Aorta (tissue), 5 donors: ENCODE data around the gene TFIP11. TPM values are rescaled to one million over a fixed set of nuclear protein-coding genes. Genes with fewer than 3 reads are reported as not detected.

Experiments used
- ATAC-seq: fragments of 200-7000 bp; cut with Tn5 transposase; one replicate; pipeline ENCODE4 v1.9.1; 2022; ENCODE audit warnings: moderate library complexity; ENCODE audit not compliant: low FRiP score
- DNase-seq, 2 donors: peaks; one replicate each; pipeline ENCODE4 v3.0.0-alpha.2; 2020
- H3K27ac ChIP-seq, 2 donors: one replicate each; pipeline ENCODE4 v1.5.1; 2013; ENCODE audit warnings: low read length in 2 of 2, mild to moderate bottlenecking in 2 of 2, moderate library complexity in 2 of 2, control low read depth in 1 of 2, inconsistent platforms in 1 of 2, low read depth in 1 of 2
- H3K27me3 ChIP-seq, 2 donors: one replicate each; pipeline ENCODE4 v1.6.1; 2013; ENCODE audit warnings: control low read depth in 1 of 2, low read length in 1 of 2, mild to moderate bottlenecking in 1 of 2, moderate library complexity in 1 of 2; ENCODE audit not compliant: insufficient read depth in 2 of 2, control insufficient read depth in 1 of 2
- H3K36me3 ChIP-seq, 2 donors: one replicate each; pipeline ENCODE4 v1.6.1; 2013; ENCODE audit warnings: control low read depth in 1 of 2, low read length in 1 of 2, mild to moderate bottlenecking in 1 of 2; ENCODE audit not compliant: insufficient read depth in 2 of 2, control insufficient read depth in 1 of 2
- H3K4me1 ChIP-seq, 2 donors: one replicate each; pipeline ENCODE4 v1.6.1; 2013; ENCODE audit warnings: low read length in 2 of 2, control low read depth in 1 of 2, mild to moderate bottlenecking in 1 of 2, moderate library complexity in 1 of 2; ENCODE audit not compliant: insufficient read depth in 2 of 2, control insufficient read depth in 1 of 2
- H3K4me3 ChIP-seq, 2 donors: one replicate each; pipeline ENCODE4 v1.5.1; 2013; ENCODE audit warnings: low read length in 2 of 2, control low read depth in 1 of 2, mild to moderate bottlenecking in 1 of 2
- H3K9me3 ChIP-seq: one replicate; pipeline ENCODE4 v1.6.1; 2013; ENCODE audit warnings: mild to moderate bottlenecking, low read length; ENCODE audit not compliant: control insufficient read depth
- WGBS, 2 donors: extraction: QIAGEN DNeasy Blood & Tissue Kit; methylation state at CpG; one replicate each; pipeline ENCODE4 v1.1.7; 2013; 5-methylcytosine and 5-hydroxymethylcytosine counted together
- intact Hi-C, 2 donors: fragments of 100-400 bp; cut with DNase I; formaldehyde crosslinking; loops; one replicate each; pipeline versions ENCODE4 v1.14.2 to v1.15.0; 2022
- microRNA-seq, 2 donors: library from miRNA; unstranded; fragments of <30 nt; microRNA quantifications; one replicate each; pipeline ENCODE4 v1.2.0, GENCODE V29; 2020
- polyA plus RNA-seq, 2 donors: library from polyadenylated mRNA; stranded (reverse); fragments of 200-250 nt; gene quantifications; one replicate each; pipeline ENCODE4 v1.2.3, GENCODE V29; 2013
- total RNA-seq, 2 donors: library from RNA; stranded (reverse); fragmentation: NEBNext Ultra II Directional; extraction: Animal tissue kit (Norgen Biotek cat#: 25700); gene quantifications; one replicate each; pipeline ENCODE4 v1.2.1, GENCODE V29; 2021
- donor health status: healthy with polysubstance abuse.
- donor health status: Bipolar disorder and iron deficiency.
- donor health status: DM: no; HTN: no; CAD: no.
- donor health status: DM: no; HTN: no; CAD: no.
- donor health status: DM: yes; HTN: yes; CAD: no.

TFIP11 gene
- total and polyA plus RNA-seq, 4 donors = 6.1 to 31.4 (median 26.2) TPM

DNA sequence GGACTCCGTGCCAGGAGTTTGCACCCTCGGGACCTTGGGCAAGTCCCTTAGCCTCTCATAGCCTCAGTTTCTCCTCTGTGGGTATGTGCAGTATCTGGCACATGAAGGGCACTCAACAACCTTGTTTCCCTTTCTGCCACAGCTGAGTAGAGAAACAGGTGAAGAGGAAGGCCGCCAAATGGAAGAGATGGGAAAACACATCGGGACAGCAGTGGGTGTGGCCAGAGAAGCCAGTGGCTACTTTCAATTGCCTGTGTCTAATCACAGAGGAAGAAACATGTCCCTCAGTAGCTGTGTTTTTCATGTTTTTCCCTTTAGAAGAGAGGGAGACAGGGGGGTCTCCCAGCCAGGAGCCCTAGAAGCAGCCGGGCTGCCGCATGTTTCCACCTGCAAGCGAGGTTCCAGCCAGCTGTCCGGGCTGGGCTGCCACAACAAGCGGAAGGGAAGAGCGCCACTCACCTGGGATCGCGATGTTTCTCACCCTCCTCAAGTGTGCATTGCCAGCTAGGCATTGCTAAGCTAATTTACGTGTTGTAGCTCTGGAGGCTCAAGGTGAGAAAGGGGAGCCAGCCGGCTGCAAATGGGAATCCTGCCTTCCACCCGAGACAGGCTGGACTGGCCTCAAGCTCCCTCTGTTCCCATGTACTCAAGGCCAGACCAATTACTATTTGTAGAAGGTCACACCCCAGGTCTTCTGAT lies 66.5 kb downstream of the TFIP11 start:
- Histone ChIP-seq H3K4me3 (no peak overlapping the region), H3K9me3 (no peaks in the 10 kb centered on the region), H3K36me3 (no peaks in the 10 kb centered on the region), H3K27me3 (no peaks in the 10 kb centered on the region), H3K27ac (no peak overlapping the region), H3K4me1 (no peaks in the 10 kb centered on the region)
- ATAC-seq (no peak), DNase-seq (no peak)
- intact Hi-C loops = no loop called here
- WGBS, 2 donors = 68 to 72% methylated on average over 15 of the region's 15 CpGs

GRCh38 chr22:26444777-26445176 lies 67.5 kb downstream of the TFIP11 start:
- Histone ChIP-seq H3K27ac (no peak overlapping the region), H3K9me3 (no peaks in the 10 kb centered on the region), H3K36me3 (no peaks in the 10 kb centered on the region), H3K4me3 (no peak overlapping the region), H3K4me1 (no peaks in the 10 kb centered on the region), H3K27me3 (no peaks in the 10 kb centered on the region)
- WGBS, 2 donors = 88% methylated on average over 8 of the region's 8 CpGs
- intact Hi-C loops = no loop called here
- no peak for DNase-seq
- no peak for ATAC-seq

DNA sequence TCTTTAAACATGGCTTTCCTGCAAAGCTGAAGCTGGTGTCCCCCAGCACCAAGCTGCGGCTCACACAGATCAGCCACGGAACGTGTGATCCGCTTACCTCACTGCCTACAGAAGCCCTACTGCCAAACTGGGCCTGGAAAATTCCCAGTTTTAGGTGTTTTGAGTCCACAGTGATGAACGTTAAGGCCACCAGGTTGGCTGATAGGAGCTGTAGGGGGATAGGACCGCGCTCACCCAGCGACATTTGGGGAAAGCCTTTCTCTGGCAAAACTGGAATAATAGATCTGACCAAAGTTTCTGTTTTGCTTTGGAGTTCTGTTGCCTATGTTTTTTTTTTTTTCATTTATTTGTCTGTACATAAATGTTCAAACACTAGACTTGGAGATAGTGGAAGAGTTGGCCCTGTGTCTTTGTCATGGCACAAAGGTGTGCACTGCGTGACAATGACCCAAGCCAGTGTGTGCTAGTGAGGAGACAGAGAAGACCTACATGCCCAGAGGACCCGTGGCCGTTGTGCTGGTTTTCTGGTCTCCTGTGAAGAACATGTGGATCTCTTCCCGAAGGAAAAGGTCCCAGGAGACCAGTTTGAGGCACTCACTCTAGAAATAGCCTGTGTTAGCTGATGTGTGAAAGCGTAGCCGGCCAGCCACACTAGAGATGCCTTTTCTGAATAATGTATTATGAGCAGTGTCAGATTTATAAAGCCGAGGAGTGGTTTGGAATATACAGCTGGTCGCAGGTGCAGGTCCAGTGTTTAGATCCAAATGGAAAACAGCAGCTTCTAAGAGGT lies 68.2 kb downstream of the TFIP11 start:
- Histone ChIP-seq H3K36me3 (no peaks in the 10 kb centered on the region), H3K27ac (no peak overlapping the region), H3K4me3 (no peak overlapping the region), H3K9me3 (no peaks in the 10 kb centered on the region), H3K4me1 (no peaks in the 10 kb centered on the region), H3K27me3 (no peaks in the 10 kb centered on the region)
- intact Hi-C loops = no loop called here
- 70 to 74% methylated on average over 16 of the region's 16 CpGs for WGBS, 2 donors
- no peak for ATAC-seq
- no peak for DNase-seq

DNA sequence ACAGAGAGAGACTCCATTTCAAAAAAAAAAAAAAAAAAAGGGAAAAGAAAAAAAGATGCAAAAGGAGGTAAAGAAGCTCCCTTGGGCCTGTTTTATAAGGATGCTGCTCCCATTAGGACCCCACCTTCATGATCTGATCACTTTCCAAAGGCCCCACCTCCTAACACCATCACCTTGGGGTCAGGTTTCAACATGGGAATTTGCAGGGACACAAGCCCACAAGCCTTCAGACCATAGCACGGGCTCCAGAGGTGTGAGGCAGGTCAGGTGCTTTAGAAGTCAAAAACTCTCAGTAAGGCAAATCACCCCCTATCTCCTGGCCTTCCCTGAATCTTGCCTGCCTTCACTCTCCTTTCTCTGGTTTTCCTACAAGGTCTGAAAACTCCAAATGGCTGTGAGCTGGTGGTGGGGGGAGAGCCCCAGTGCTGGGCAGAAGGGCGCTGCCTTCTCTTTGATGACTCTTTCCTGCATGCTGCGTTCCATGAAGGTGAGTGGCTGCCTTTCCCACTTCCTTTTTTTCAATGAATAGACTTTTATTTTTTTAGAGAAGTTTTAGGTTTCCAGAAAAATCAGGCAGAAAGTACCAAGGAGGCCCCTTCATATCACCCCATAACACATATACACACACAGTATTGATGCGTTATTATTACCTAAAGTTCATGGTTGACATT lies 70.1 kb downstream of the TFIP11 start:
- Histone ChIP-seq H3K27ac (no peak overlapping the region), H3K27me3 (no peaks in the 10 kb centered on the region), H3K4me3 (no peak overlapping the region), H3K36me3 (no peaks in the 10 kb centered on the region), H3K9me3 (no peaks in the 10 kb centered on the region), H3K4me1 (no peaks in the 10 kb centered on the region)
- DNase-seq = no peak
- intact Hi-C loops = no loop called here
- ATAC-seq = no peak
- WGBS, 2 donors = 81 to 86% methylated on average over 4 of the region's 4 CpGs

Small RNA genes lying within 50 kb of the gene (microRNA-seq; reads per million reads assigned to microRNA genes)
- gene MIR548J = 0.99 to 1.2 reads per million in 2 donors

Other genes with a start within 250 kb of the TFIP11 start
- 1 to 10 TPM; 1.5 to 2.6 TPM for gene ASPHD2, start 83.2 kb downstream of the TFIP11 start, total RNA-seq
- under 1 TPM; 0.36 to 0.63 TPM for gene ASPHD2, start 83.2 kb downstream of the TFIP11 start, polyA plus RNA-seq
- gene HPS4, start 28.7 kb downstream of the TFIP11 start, total RNA-seq = 10 to 100 TPM; 20.5 to 35.6 TPM
- gene HPS4, start 28.7 kb downstream of the TFIP11 start, polyA plus RNA-seq = 10 to 100 TPM; 14.7 to 18.0 TPM
- gene SRRD, start 28.6 kb downstream of the TFIP11 start, total RNA-seq = 10 to 100 TPM; 13.0 to 18.4 TPM
- 1 to 10 TPM; 3.6 to 6.4 TPM for gene SRRD, start 28.6 kb downstream of the TFIP11 start, polyA plus RNA-seq
- 10 to 100 TPM; 26.0 to 26.7 TPM for gene TPST2, start 77.7 kb upstream of the TFIP11 start, total RNA-seq
- gene TPST2, start 77.7 kb upstream of the TFIP11 start, polyA plus RNA-seq = 10 to 100 TPM; 10.8 TPM
- gene CRYBB1, start 105.6 kb upstream of the TFIP11 start, total RNA-seq = 1 to 10 TPM; 1.4 TPM
- 1 to 10 TPM in 1 of 2 donors, under 1 TPM in 1; 0.43 to 4.4 TPM for gene CRYBB1, start 105.6 kb upstream of the TFIP11 start, polyA plus RNA-seq
- not detected for gene CRYBA4, start 109.5 kb upstream of the TFIP11 start, total RNA-seq
- gene CRYBA4, start 109.5 kb upstream of the TFIP11 start, polyA plus RNA-seq = not detected
- gene MIAT, start 145.1 kb upstream of the TFIP11 start, total RNA-seq = 1 to 10 TPM; 1.6 to 5.0 TPM
- under 1 TPM in 1 of 2 donors, not detected in 1; 0.28 TPM for gene MIAT, start 145.1 kb upstream of the TFIP11 start, polyA plus RNA-seq